Astrocyte (in vitro differentiated cells and primary cell): ENCODE measurements around the gene PLCL2.

Experiments
- EZH2 ChIP-seq: IDR thresholded peaks from 2 replicates; pipeline ENCODE4 v1.6.1; 2012; ENCODE audit warnings: mild to moderate bottlenecking, low read length, inconsistent platforms; ENCODE audit not compliant: insufficient read depth
- TF ChIP-seq, protein P1 (sequence below): IDR thresholded peaks from 2 replicates; pipeline ENCODE4 v1.5.1; 2011; ENCODE audit warnings: low read depth, mild to moderate bottlenecking, inconsistent platforms, low read length, moderate library complexity; ENCODE audit not compliant: insufficient read depth

DNA sequence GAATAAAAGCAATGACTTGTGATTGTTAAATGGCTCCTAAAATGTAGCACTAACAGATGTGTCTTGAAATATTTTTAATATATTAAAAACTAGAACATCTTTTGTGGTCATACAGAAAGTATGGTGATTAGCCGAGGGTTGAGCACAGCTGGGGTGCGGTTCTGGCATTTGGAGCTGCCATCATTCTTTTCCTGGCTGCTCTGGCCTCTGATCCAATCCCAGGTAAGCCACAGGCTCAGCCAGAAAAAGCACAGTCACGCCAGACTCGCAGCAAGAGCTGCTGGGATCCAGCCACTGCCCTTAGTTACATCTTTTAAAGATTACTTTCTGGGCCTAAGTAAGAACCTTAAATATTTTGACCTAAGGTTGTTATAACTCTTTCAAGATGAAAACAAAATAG is 196.8 kb downstream of the PLCL2 start:
- TF ChIP-seq, protein P1, sequence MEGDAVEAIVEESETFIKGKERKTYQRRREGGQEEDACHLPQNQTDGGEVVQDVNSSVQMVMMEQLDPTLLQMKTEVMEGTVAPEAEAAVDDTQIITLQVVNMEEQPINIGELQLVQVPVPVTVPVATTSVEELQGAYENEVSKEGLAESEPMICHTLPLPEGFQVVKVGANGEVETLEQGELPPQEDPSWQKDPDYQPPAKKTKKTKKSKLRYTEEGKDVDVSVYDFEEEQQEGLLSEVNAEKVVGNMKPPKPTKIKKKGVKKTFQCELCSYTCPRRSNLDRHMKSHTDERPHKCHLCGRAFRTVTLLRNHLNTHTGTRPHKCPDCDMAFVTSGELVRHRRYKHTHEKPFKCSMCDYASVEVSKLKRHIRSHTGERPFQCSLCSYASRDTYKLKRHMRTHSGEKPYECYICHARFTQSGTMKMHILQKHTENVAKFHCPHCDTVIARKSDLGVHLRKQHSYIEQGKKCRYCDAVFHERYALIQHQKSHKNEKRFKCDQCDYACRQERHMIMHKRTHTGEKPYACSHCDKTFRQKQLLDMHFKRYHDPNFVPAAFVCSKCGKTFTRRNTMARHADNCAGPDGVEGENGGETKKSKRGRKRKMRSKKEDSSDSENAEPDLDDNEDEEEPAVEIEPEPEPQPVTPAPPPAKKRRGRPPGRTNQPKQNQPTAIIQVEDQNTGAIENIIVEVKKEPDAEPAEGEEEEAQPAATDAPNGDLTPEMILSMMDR = no peak
- TF ChIP-seq EZH2 = no peak
